SK-N-MC (cell line): ENCODE measurements around the gene TGFB1.
"Not testable (repeated sequence)": the region's sequence is repeated elsewhere in the genome, so short reads cannot be mapped to it uniquely, and the experiment has no call there.

Experiments used
- EZH2 ChIP-seq: fragments of 200-600 bp; sonication (generic); IDR thresholded peaks from one replicate; pipeline ENCODE4 v1.6.1; 2017; ENCODE audit warnings: antibody characterized with exemption
- POLR2AphosphoS5 ChIP-seq: IDR thresholded peaks from 2 replicates; pipeline ENCODE4 v1.6.1; 2012; ENCODE audit warnings: mild to moderate bottlenecking, low read depth, low read length, borderline replicate concordance

DNA sequence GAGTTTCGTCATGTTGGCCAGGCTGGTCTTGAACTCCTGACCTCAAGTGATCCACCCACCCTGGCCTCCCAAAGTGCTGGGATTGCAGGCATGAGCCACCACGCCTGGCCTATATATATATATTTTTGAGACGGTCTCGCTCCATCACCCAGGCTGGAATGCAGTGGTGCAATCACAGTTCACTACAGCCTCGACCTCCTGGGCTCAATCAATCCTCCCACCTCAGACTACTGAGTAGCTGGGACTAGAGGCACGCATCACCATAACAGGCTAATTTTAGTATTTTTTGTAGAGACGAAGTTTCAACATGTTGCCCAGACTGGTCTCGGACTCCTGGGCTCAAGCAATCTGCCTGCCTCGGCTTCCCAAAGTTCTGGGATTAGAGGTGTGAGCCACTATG, 6.8 kb downstream of the TGFB1 start:
- TF ChIP-seq EZH2, POLR2AphosphoS5: not testable (repeated sequence)
